Activated B cell treated with CpG ODN at 0.5 μM for 24 hours (primary cell): ENCODE measurements around the gene GRM8. TPM values are rescaled to one million over a fixed set of nuclear protein-coding genes. Genes with fewer than 3 reads are reported as not detected.
A peak's percentile ranks its signal among the peaks of the same experiment; 100 is the strongest.

Experiments
- ATAC-seq: fragments of 200-7000 bp; cut with Tn5 transposase; one replicate; pipeline ENCODE4 v1.10.0; 2021; ENCODE audit warnings: low read depth, mild to moderate bottlenecking, moderate library complexity
- CTCF ChIA-PET: fragments of 350-600 bp; sonication (Branson Sonifier 250); formaldehyde crosslinking; loops from one replicate; lab custom pipeline; 2021; ENCODE audit warnings: antibody characterized with exemption; lab: Charles Lee
- POLR2A ChIA-PET: fragments of 350-600 bp; sonication (Branson Sonifier 250); formaldehyde crosslinking; loops from one replicate; lab custom pipeline; 2021; ENCODE audit warnings: antibody characterized with exemption; lab: Charles Lee
- DNase-seq: peaks from one replicate; pipeline ENCODE4 v3.0.0; 2022
- H3K27ac Mint-ChIP-seq: one replicate; pipeline ENCODE4 v1.8.0; 2020; ENCODE audit warnings: mixed read lengths
- H3K27me3 Mint-ChIP-seq: one replicate; pipeline ENCODE4 v1.8.0; 2021; ENCODE audit warnings: mixed read lengths
- H3K36me3 Mint-ChIP-seq: one replicate; pipeline ENCODE4 v1.8.0; 2021; ENCODE audit warnings: low read depth, mixed read lengths
- H3K4me1 Mint-ChIP-seq: one replicate; pipeline ENCODE4 v1.8.0; 2021; ENCODE audit warnings: mixed read lengths
- H3K4me3 Mint-ChIP-seq: one replicate; pipeline ENCODE4 v1.8.0; 2020; ENCODE audit warnings: mild to moderate bottlenecking, mixed read lengths
- H3K9me3 Mint-ChIP-seq: one replicate; pipeline ENCODE4 v1.8.0; 2020; ENCODE audit warnings: mixed read lengths
- intact Hi-C: fragments of 100-400 bp; cut with micrococcal nuclease; formaldehyde crosslinking; loops from one replicate; pipeline ENCODE4 v1.15.1; 2024
- total RNA-seq: library from RNA; stranded (reverse); gene quantifications from 2 replicates; pipeline ENCODE4 v1.2.3, GENCODE V29; 2022
- TF ChIP-seq, protein P1 (sequence below): fragments of 200-600 bp; IDR thresholded peaks from one replicate; pipeline ENCODE4 v1.8.0; 2022; ENCODE audit warnings: antibody characterized with exemption, mild to moderate bottlenecking

GRM8 gene
- total RNA-seq: not detected in 2 replicates

DNA sequence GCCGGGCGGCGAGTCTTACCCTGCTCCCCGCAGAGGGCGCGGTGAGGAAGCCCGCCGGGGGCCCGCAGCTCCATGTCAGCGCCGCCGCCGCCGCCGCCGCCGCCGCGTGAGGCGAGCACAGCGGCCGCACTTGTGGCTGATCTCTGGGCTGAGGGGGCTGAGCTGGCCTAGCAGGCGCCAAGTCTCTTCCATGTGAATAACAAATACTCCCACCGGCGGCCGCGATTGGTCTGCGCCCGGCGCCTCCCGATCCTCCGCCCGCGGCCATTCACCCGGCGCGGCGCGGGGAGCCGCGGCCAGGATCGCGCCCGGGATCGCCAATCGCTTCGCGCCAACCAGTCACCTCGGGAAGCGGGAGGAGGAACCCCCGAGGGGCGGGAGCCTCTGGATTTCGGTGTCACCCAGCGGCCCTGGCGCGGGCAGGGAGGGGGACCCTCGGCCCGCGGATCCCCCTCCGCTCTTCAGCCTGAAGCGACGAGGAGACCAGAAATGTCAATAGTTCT is at the start of gene GRM8:
TSS of gene GRM8 (minus strand) at position 164 of the 503 bp plus-strand sequence.
- TF ChIP-seq, protein P1, sequence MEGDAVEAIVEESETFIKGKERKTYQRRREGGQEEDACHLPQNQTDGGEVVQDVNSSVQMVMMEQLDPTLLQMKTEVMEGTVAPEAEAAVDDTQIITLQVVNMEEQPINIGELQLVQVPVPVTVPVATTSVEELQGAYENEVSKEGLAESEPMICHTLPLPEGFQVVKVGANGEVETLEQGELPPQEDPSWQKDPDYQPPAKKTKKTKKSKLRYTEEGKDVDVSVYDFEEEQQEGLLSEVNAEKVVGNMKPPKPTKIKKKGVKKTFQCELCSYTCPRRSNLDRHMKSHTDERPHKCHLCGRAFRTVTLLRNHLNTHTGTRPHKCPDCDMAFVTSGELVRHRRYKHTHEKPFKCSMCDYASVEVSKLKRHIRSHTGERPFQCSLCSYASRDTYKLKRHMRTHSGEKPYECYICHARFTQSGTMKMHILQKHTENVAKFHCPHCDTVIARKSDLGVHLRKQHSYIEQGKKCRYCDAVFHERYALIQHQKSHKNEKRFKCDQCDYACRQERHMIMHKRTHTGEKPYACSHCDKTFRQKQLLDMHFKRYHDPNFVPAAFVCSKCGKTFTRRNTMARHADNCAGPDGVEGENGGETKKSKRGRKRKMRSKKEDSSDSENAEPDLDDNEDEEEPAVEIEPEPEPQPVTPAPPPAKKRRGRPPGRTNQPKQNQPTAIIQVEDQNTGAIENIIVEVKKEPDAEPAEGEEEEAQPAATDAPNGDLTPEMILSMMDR: no peak
- DNase-seq (peak; percentile 29), ATAC-seq (peak; percentile 29)
- ChIA-PET POLR2A (no interaction called here), CTCF (no interaction called here)
- H3K36me3 Mint-ChIP-seq: no peaks in the 10 kb centered on the region
- H3K4me1 Mint-ChIP-seq: peaks cover 25% of the 10 kb centered on the region
- H3K27ac Mint-ChIP-seq: no peak within 1 kb of the TSS
- peak within 1 kb of the TSS; percentile 88 for H3K4me3 Mint-ChIP-seq
- intact Hi-C loops: loop anchor here (5.0 kb wide), 4 partner anchors 94 to 399 kb away; partner anchors contain the start of genes SND1 and ZNF800
- no peaks in the 10 kb centered on the region for H3K9me3 Mint-ChIP-seq
- H3K27me3 Mint-ChIP-seq: peaks cover 65% of the 10 kb centered on the region

DNA sequence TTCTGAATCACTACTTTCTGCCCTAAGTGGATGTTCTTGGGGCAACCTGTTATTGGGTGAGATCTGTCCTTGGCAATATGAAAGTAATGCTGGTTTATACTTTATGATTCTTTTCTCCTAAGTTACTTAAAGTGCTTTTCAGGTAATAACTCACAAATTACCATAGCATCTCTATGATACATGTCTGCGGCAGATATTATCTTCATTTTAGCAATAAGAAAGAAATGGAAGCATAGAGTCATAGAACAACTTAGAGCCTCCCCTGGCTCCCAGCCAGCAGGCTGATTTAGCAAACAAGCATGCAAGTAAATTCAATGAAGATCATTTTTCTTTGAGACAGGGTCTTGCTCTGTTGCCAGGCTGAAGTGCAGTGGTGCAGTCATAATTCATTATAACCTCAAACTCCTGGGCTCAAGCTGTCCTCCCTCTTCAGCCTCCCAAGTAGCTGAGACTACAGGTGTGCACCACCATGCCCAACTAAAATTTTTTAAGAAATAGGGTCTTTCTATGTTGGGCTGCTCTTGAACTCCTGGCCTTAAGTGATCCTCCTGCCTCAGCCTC is 38.1 kb upstream of the GRM8 start:
- Mint-ChIP-seq H3K27ac (no peak overlapping the region), H3K36me3 (no peaks in the 10 kb centered on the region), H3K27me3 (peaks cover 20% of the 10 kb centered on the region), H3K4me3 (no peak overlapping the region), H3K4me1 (no peaks in the 10 kb centered on the region), H3K9me3 (no peaks in the 10 kb centered on the region)
- DNase-seq (no peak), ATAC-seq (no peak)
- CTCF ChIA-PET: no interaction called here
- TF ChIP-seq, protein P1: no peak
- POLR2A ChIA-PET: no interaction called here
- intact Hi-C loops: no loop called here

DNA sequence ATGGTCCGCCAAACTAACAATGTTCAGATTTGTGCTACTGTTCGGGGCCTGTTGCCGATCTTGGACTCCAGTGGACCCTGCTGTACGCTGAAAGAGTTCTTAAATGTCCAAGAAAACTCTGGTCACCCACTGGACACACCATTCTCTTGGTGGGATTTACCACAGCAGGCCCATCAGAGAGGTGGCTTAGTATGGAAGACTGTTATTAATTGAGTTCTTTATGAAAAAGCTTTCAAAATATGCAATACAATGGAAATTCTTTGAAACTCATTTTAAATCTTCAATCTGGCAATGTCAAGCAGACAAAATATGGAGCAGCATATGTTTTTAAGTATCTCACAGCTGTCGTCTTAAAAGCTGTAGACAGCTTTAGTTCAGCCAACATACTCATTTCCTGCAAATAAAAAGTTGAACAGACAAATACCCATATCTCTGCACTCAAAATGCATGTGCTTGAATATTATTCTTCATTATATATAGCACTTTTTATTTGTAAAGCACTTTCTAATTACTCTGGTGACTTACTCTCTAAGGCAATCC is 37.4 kb upstream of the GRM8 start:
- CTCF ChIA-PET: no interaction called here
- intact Hi-C loops: no loop called here
- TF ChIP-seq, protein P1: no peak

DNA sequence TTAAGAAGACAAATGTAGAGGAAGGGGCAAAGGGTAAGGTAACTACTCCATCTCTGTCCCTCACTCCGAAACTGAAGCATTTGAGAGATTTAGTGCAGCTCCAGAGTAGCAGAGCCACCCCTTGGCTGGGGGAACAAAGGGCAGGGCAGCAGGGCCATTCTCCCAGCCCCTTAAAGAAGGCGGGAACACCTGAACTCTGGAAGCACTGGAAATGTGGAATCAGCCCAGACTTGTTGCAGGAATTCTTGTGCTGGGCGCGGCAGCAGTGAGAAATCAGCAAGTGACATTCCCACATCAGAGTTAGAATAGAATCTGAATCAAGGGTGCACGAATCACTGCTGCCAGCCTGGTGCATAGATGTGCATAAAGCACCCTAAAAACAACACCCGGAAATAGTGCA is 34.4 kb upstream of the GRM8 start:
- DNase-seq (no peak), ATAC-seq (no peak)
- Mint-ChIP-seq H3K4me3 (no peak overlapping the region), H3K36me3 (no peaks in the 10 kb centered on the region), H3K4me1 (no peaks in the 10 kb centered on the region), H3K9me3 (no peaks in the 10 kb centered on the region), H3K27ac (no peak overlapping the region), H3K27me3 (peaks cover 8% of the 10 kb centered on the region)
- POLR2A ChIA-PET: no interaction called here
- CTCF ChIA-PET: no interaction called here
- intact Hi-C loops: no loop called here
- TF ChIP-seq, protein P1: no peak

More for the DNA sequence above, 37.4 kb upstream of the GRM8 start:
- DNase-seq: no peak
- H3K9me3 Mint-ChIP-seq: no peaks in the 10 kb centered on the region
- H3K27ac Mint-ChIP-seq: no peak overlapping the region
- peaks cover 14% of the 10 kb centered on the region for H3K27me3 Mint-ChIP-seq
- H3K4me3 Mint-ChIP-seq: no peak overlapping the region
- H3K4me1 Mint-ChIP-seq: no peaks in the 10 kb centered on the region
- H3K36me3 Mint-ChIP-seq: no peaks in the 10 kb centered on the region
- POLR2A ChIA-PET: no interaction called here
- ATAC-seq: no peak

DNA sequence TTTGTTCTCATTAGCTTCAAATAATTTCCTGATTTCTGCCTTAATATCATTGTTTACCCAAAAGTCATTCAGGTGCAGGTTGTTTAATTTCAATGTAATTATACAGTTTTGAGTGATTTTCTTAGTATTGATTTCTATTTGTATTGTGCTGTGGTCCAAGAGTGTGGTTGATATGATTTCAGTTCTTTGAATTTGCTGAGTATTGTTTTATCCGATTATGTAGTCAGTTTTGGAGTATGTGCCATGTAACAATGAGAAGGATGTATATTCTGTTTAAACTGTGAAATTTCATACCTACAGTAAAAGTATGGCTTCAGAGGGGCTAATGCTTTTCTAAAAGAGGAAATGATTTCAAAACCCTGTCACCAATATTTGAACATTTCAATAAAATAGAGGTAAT is 17.4 kb upstream of the GRM8 start:
- intact Hi-C loops: no loop called here
- TF ChIP-seq, protein P1: no peak
- no peak overlapping the region for H3K4me3 Mint-ChIP-seq
- no peaks in the 10 kb centered on the region for H3K36me3 Mint-ChIP-seq
- ChIA-PET CTCF (no interaction called here), POLR2A (no interaction called here)
- no peaks in the 10 kb centered on the region for H3K4me1 Mint-ChIP-seq
- H3K9me3 Mint-ChIP-seq: no peaks in the 10 kb centered on the region
- peaks cover 19% of the 10 kb centered on the region for H3K27me3 Mint-ChIP-seq
- DNase-seq: no peak
- ATAC-seq: no peak
- H3K27ac Mint-ChIP-seq: no peak overlapping the region
